Measurements from ENCODE around the gene ABCA12.

- TF ChIP-seq ESRRA (IDR thresholded peaks at IDR 0.05; ENCODE audit: low read length) (no peak), SRF (IDR thresholded peaks at IDR 0.05; ENCODE audit: low read depth in 2 of 2, low read length in 2 of 2) (no peak), ZZZ3 (IDR thresholded peaks at IDR 0.05; ENCODE audit: control insufficient read depth, insufficient read length, low read depth) (no peak), MAX (IDR thresholded peaks at IDR 0.05; ENCODE audit: low read depth, low read length) (no peak), SIN3A (IDR thresholded peaks at IDR 0.05; ENCODE audit: low read depth, low read length) (no peak), EP300 (IDR thresholded peaks at IDR 0.05; ENCODE audit: borderline replicate concordance in 1 of 2, control insufficient read depth in 1 of 2, low read depth in 2 of 2, low read length in 2 of 2) (no peak), ZNF274 (IDR thresholded peaks at IDR 0.05; ENCODE audit: insufficient read depth, insufficient read length) (no peak), RCOR1 (conservative IDR thresholded peaks at IDR 0.05; ENCODE audit: low read depth, low read length) (no peak)
These were observed 1.1 kb downstream of the ABCA12 start for GRCh38 chr2:215137329-215137686.
